ENCODE results near the gene CTPS1. TPM values are rescaled to one million over a fixed set of nuclear protein-coding genes. Genes with fewer than 3 reads are reported as not detected.

Gene CTPS1
- total and polyA plus RNA-seq, 2 of the 13 experiments (the other 11 are each of a cell fraction or from before 2014, with no cell fraction given), result 9.6 to 42.8 TPM

GRCh38 chr1:41032147-41032546 lies 52.7 kb downstream of the CTPS1 start (continued):
- TF ChIP-seq STAT6 (CRISPR knock-in tag; IDR thresholded peaks at IDR 0.05; ENCODE audit: borderline replicate concordance) (no peak), MZF1 (CRISPR knock-in tag; IDR thresholded peaks at IDR 0.05; ENCODE audit: borderline replicate concordance) (no peak), MTERF4 (CRISPR knock-in tag; IDR thresholded peaks at IDR 0.05) (no peak)

GRCh38 chr1:41033272-41033671 lies 53.8 kb downstream of the CTPS1 start:
- peaks cover 17 to 50% of the 10 kb centered on the region in 2 experiments for H3K36me3 ChIP-seq (replicated peaks in 1 of 2; ENCODE audit: control insufficient read depth in 1 of 2, insufficient read depth in 2 of 2, low read length in 2 of 2)
- H3K79me2 ChIP-seq (ENCODE audit: insufficient read depth, low read length), result no peaks in the 10 kb centered on the region
- H3K4me2 ChIP-seq (ENCODE audit: low read depth, low read length), result no peak overlapping the region
- H4K20me1 ChIP-seq (ENCODE audit: insufficient read depth, low read length), result no peaks in the 10 kb centered on the region; the same call in 1 of the 2 replicates
- BruUV-seq (replicated peaks), result no TSS peak
- H3K27me3 ChIP-seq (ENCODE audit: control insufficient read depth in 1 of 2, insufficient read depth in 2 of 2, low read length in 2 of 2), result no peaks in the 10 kb centered on the region
- no peak overlapping the region for H3K4me3 ChIP-seq (replicated peaks in 1 of 3; ENCODE audit: insufficient read depth in 1 of 3, low read depth in 2 of 3, low read length in 3 of 3)
- H3K9ac ChIP-seq (ENCODE audit: insufficient read depth, low read depth, low read length), result no peak overlapping the region
- H2AFZ ChIP-seq (ENCODE audit: low read length), result no peak overlapping the region
- CTCF ChIA-PET (ENCODE audit: low intra/inter-chr PET ratio, low total read pairs), result no interaction called here
- WGBS (ENCODE audit: low lambda C conversion rate), result 89% methylated on average over 3 of the region's 3 CpGs
- no peaks in the 10 kb centered on the region for H3K9me3 ChIP-seq (ENCODE audit: low read length)
- DNase-seq (ENCODE audit: low spot score) (no peak), ATAC-seq (no peak), FAIRE-seq (no peak)
- in situ Hi-C loops (cut with HindIII; ENCODE audit: extremely low pct_ligation_motif_present, low pct_unique_long_range_greater_than_20kb), result no loop called here
- peaks cover 35% of the 10 kb centered on the region for H3K4me1 ChIP-seq (ENCODE audit: insufficient read depth, low read length)
- intact Hi-C loops (cut with micrococcal nuclease; ENCODE audit: unreplicated experiment), result no loop called here
- H3K27ac ChIP-seq (ENCODE audit: extremely low read length, insufficient read depth, low read length), result no peak overlapping the region
- POLR2A ChIA-PET, result no interaction called here
- TF ChIP-seq AGO2 (optimal IDR thresholded peaks at IDR 0.05; ENCODE audit: low read depth, low read length) (no peak), ZNF615 (CRISPR knock-in tag; IDR thresholded peaks at IDR 0.05; ENCODE audit: borderline replicate concordance) (no peak)
